Stimulated activated CD4-positive, alpha-beta T cell treated with anti-CD3 and anti-CD28 coated beads, Interleukin-15, amount 100 ng/mL, for 24 hours (primary cell): ENCODE results near the gene LYRM7.
"Not testable (repeated sequence)": the region's sequence is repeated elsewhere in the genome, so short reads cannot be mapped to it uniquely, and the experiment has no call there.

Source experiments
- DNase-seq: peaks from one replicate; pipeline ENCODE4 v3.0.0-alpha.2; 2020

Gene LYRM7

GRCh38 chr5:131221888-131222287, 51.1 kb downstream of the LYRM7 start:
- no peak for DNase-seq

GRCh38 chr5:131222731-131223130, 52.0 kb downstream of the LYRM7 start:
- no peak for DNase-seq

- no peak for DNase-seq
Observed at GRCh38 chr5:131223751-131224386, 53.1 kb downstream of the LYRM7 start.

GRCh38 chr5:131224387-131225201, 53.9 kb downstream of the LYRM7 start:
- no peak for DNase-seq

- DNase-seq = no peak
Observed at GRCh38 chr5:131225282-131225974, 54.7 kb downstream of the LYRM7 start.

GRCh38 chr5:131226899-131227298, 56.2 kb downstream of the LYRM7 start:
- no peak for DNase-seq

- no peak for DNase-seq
Observed at GRCh38 chr5:131228646-131229045, 57.9 kb downstream of the LYRM7 start.

- no peak for DNase-seq
Observed at GRCh38 chr5:131229623-131230022, 58.9 kb downstream of the LYRM7 start.

GRCh38 chr5:131230406-131230805, 59.7 kb downstream of the LYRM7 start:
- no peak for DNase-seq

GRCh38 chr5:131239686-131240085, 68.9 kb downstream of the LYRM7 start:
- DNase-seq = no peak

- no peak for DNase-seq
Observed at GRCh38 chr5:131242728-131243255, 72.0 kb downstream of the LYRM7 start.

GRCh38 chr5:131245312-131245711, 74.6 kb downstream of the LYRM7 start:
- DNase-seq = no peak

- no peak for DNase-seq
Observed at GRCh38 chr5:131245948-131246347, 75.2 kb downstream of the LYRM7 start.

- no peak for DNase-seq
Observed at GRCh38 chr5:131246504-131246903, 75.8 kb downstream of the LYRM7 start.

- DNase-seq = no peak
Observed at GRCh38 chr5:131250751-131251475, 80.2 kb downstream of the LYRM7 start.

- peak; percentile 81 for DNase-seq
Observed at GRCh38 chr5:131252824-131253171, 82.1 kb downstream of the LYRM7 start.

- DNase-seq = not testable (repeated sequence)
Observed at GRCh38 chr5:131254025-131254424, 83.3 kb downstream of the LYRM7 start.

GRCh38 chr5:131254741-131255140, 84.0 kb downstream of the LYRM7 start:
- no peak for DNase-seq
